HEK293 (cell line): ENCODE measurements around the gene MAPK11.

Experiments
- CTCF ChIA-PET: fragments of 350-600 bp; formaldehyde crosslinking; extraction: SDS; loops from one replicate; lab custom pipeline; 2021; ENCODE audit warnings: antibody characterized with exemption; lab: Yijun Ruan, JAX
- POLR2A ChIA-PET: fragments of 300-600 bp; formaldehyde crosslinking; extraction: SDS; loops from one replicate; lab custom pipeline; 2020; ENCODE audit warnings: antibody characterized with exemption, inconsistent platforms; lab: Yijun Ruan, JAX
- H3K27ac ChIP-seq: fragments of 200-500 bp; sonication (Bioruptor generic); 2 replicates; pipeline ENCODE4 v1.5.1; 2014; ENCODE audit warnings: low read depth, low read length, control low read depth, inconsistent platforms; ENCODE audit errors: extremely low read depth
- H3K36me3 ChIP-seq, 2 experiments: fragments of 200-500 bp in 1 of 2; sonication (Bioruptor generic) in 1 of 2; 1 replicate in 1 of 2; 2 replicates in 1 of 2; pipeline ENCODE4 v1.5.1; 2014 to 2017; ENCODE audit warnings: inconsistent platforms in 2 of 2, low read length in 2 of 2; ENCODE audit not compliant: control insufficient read depth in 2 of 2, insufficient read depth in 1 of 2
- H3K4me1 ChIP-seq: fragments of 200-500 bp; sonication (Bioruptor generic); 2 replicates; pipeline ENCODE4 v1.5.1; 2014; ENCODE audit warnings: mild to moderate bottlenecking, low read length, inconsistent platforms; ENCODE audit not compliant: control insufficient read depth, insufficient read depth
- H3K4me3 ChIP-seq: 2 replicates; pipeline ENCODE4 v1.5.1; 2011; ENCODE audit warnings: low read depth, mild to moderate bottlenecking, control low read depth, low read length, moderate library complexity
- H3K9me3 ChIP-seq: fragments of 200-500 bp; sonication (Bioruptor generic); 2 replicates; pipeline ENCODE4 v1.5.1; 2014; ENCODE audit warnings: low read depth, low read length, inconsistent platforms; ENCODE audit not compliant: control insufficient read depth, insufficient read depth
- EGR2 ChIP-seq: fragments of 450-650 bp; formaldehyde crosslinking; IDR thresholded peaks from 2 replicates; pipeline ENCODE4 v1.5.1; 2016; ENCODE audit warnings: low read depth, missing biosample characterization, missing genetic modification characterization
- OSR2 ChIP-seq: fragments of 450-650 bp; formaldehyde crosslinking; IDR thresholded peaks from 2 replicates; pipeline ENCODE4 v1.5.1; 2016; ENCODE audit warnings: missing biosample characterization, missing genetic modification characterization
- SCRT1 ChIP-seq: fragments of 450-650 bp; formaldehyde crosslinking; IDR thresholded peaks from 2 replicates; pipeline ENCODE4 v1.5.1; 2016; ENCODE audit warnings: missing biosample characterization, missing genetic modification characterization, borderline replicate concordance
- SP3 ChIP-seq: fragments of 450-650 bp; formaldehyde crosslinking; IDR thresholded peaks from 2 replicates; pipeline ENCODE4 v1.5.1; 2016; ENCODE audit warnings: missing biosample characterization, missing genetic modification characterization
- ZBTB8A ChIP-seq: fragments of 450-650 bp; formaldehyde crosslinking; IDR thresholded peaks from 2 replicates; pipeline ENCODE4 v1.5.1; 2016; ENCODE audit warnings: missing biosample characterization, missing genetic modification characterization
- ZFP37 ChIP-seq: fragments of 450-650 bp; formaldehyde crosslinking; IDR thresholded peaks from 2 replicates; pipeline ENCODE4 v1.5.1; 2016; ENCODE audit warnings: missing biosample characterization, missing genetic modification characterization
- ZNF138 ChIP-seq: fragments of 450-650 bp; formaldehyde crosslinking; IDR thresholded peaks from 2 replicates; pipeline ENCODE4 v1.5.1; 2016; ENCODE audit warnings: missing biosample characterization, missing genetic modification characterization, borderline replicate concordance
- ZNF146 ChIP-seq: fragments of 450-650 bp; formaldehyde crosslinking; IDR thresholded peaks from 2 replicates; pipeline ENCODE4 v1.5.1; 2016; ENCODE audit warnings: missing biosample characterization, missing genetic modification characterization
- ZNF184 ChIP-seq: fragments of 450-650 bp; IDR thresholded peaks from 2 replicates; pipeline ENCODE4 v1.5.1; 2018; ENCODE audit warnings: missing biosample characterization, mild to moderate bottlenecking, missing genetic modification characterization
- ZNF223 ChIP-seq: fragments of 450-650 bp; formaldehyde crosslinking; IDR thresholded peaks from 2 replicates; pipeline ENCODE4 v1.5.1; 2016; ENCODE audit warnings: missing biosample characterization, missing genetic modification characterization
- ZNF404 ChIP-seq: fragments of 450-650 bp; formaldehyde crosslinking; IDR thresholded peaks from 2 replicates; pipeline ENCODE4 v1.5.1; 2017; ENCODE audit warnings: missing biosample characterization, missing genetic modification characterization
- ZNF544 ChIP-seq: fragments of 450-650 bp; formaldehyde crosslinking; IDR thresholded peaks from 2 replicates; pipeline ENCODE4 v1.5.0; 2017; ENCODE audit warnings: missing biosample characterization, missing genetic modification characterization
- ZNF623 ChIP-seq: fragments of 450-650 bp; formaldehyde crosslinking; IDR thresholded peaks from 2 replicates; pipeline ENCODE4 v1.5.1; 2016; ENCODE audit warnings: missing biosample characterization, missing genetic modification characterization
- ZNF664 ChIP-seq: fragments of 450-650 bp; formaldehyde crosslinking; IDR thresholded peaks from 2 replicates; pipeline ENCODE4 v1.5.1; 2016; ENCODE audit warnings: missing biosample characterization, missing genetic modification characterization
- ZNF777 ChIP-seq: fragments of 450-650 bp; formaldehyde crosslinking; IDR thresholded peaks from 2 replicates; pipeline ENCODE4 v1.5.1; 2017; ENCODE audit warnings: missing biosample characterization, missing genetic modification characterization, borderline replicate concordance
- ZNF837 ChIP-seq: fragments of 450-650 bp; formaldehyde crosslinking; IDR thresholded peaks from 2 replicates; pipeline ENCODE4 v1.5.1; 2016; ENCODE audit warnings: missing biosample characterization, missing genetic modification characterization
- TF ChIP-seq, protein P1 (sequence below): fragments of 450-650 bp; formaldehyde crosslinking; IDR thresholded peaks from 2 replicates; pipeline ENCODE4 v1.5.1; 2017; ENCODE audit warnings: missing biosample characterization, missing genetic modification characterization
- TF ChIP-seq, protein P2 (sequence below): fragments of 450-650 bp; formaldehyde crosslinking; IDR thresholded peaks from 2 replicates; pipeline ENCODE4 v1.5.1; 2016; ENCODE audit warnings: missing biosample characterization, missing genetic modification characterization, borderline replicate concordance

The MAPK11 gene

DNA sequence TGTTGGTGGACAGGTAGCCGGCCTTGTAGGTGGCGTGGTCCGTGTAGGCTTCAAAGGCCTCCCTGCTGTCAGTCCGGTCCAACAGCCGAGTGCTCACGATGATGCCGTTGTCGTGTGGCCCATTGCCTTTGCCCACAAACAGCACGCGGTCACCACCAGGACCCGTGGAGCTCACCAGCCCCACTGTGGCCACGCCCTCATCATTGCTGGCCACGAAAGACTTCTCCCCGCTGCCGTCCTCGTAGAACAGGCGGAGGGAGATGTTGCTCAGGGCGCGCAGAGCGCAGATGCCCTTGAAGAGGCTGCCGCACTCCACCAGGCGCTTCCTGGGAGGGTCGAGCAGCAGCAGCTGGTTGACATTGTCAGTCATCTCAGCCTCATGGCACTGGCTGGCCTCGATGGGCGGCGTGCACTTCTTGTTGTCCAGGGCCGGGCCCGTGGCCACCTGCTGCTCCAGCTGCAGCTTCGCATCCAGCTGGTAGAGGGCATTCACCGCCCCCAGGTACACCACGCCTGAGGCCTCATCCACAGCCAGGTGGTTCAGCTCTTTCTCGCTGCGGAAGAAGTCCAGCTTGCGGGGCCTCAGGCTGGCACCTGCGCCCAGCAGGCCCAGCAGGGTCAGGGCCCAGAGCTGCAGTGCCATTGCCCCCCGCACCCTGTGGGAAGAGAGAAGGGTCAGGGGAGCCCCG is 19.9 kb upstream of the MAPK11 start (continued):
- no peak for TF ChIP-seq ZNF223 (tag by site-specific recombination)
- no peak for TF ChIP-seq ZNF184 (tag by site-specific recombination)
- TF ChIP-seq ZNF623 (tag by site-specific recombination) = no peak
- no peak for TF ChIP-seq ZNF138
- no peak for TF ChIP-seq ZNF777 (tag by site-specific recombination)
- TF ChIP-seq, protein P1, sequence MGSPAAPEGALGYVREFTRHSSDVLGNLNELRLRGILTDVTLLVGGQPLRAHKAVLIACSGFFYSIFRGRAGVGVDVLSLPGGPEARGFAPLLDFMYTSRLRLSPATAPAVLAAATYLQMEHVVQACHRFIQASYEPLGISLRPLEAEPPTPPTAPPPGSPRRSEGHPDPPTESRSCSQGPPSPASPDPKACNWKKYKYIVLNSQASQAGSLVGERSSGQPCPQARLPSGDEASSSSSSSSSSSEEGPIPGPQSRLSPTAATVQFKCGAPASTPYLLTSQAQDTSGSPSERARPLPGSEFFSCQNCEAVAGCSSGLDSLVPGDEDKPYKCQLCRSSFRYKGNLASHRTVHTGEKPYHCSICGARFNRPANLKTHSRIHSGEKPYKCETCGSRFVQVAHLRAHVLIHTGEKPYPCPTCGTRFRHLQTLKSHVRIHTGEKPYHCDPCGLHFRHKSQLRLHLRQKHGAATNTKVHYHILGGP (tag by site-specific recombination) = no peak
- TF ChIP-seq EGR2 (tag by site-specific recombination) = no peak
- TF ChIP-seq, all 188 proteins: peak for 0

DNA sequence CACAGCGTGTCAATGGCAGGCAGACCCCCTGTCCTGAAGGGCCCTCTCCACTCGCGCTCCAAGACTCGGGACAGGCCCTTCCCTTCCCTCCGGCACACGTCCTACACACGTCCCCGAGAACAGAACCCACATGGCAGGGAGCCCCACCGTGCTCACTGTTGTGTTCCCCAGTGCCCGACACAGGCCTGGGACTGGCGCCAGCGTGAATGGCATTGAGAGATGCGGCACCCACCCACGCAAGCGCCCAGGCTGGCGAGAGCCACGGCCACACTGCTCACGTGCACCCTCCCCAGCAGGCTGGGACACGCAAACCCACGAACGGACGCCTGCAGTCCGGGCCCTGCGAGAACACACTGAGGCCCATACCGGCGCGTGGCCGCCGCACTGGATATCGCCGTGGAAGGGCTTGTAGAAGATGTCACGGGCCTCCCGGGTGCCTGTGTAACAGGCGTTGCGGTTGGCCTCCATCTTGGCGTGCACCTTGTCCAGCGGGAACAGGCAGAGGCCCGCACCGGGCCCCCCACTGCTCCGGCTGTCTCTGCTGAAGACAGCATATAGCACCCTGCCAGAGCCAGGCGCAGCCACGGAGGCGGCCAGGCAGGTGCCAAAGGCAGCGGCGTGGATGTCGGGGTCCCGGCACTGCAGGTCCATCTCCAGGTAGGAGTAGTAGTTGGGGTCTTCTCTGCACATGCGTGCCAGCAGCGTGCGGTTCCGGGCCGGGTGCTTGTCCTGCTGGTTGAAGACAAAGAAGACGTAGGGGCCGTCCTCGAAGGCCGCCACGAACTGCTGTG is 19.2 kb upstream of the MAPK11 start:
- no peaks in the 10 kb centered on the region for H3K9me3 ChIP-seq
- H3K36me3 ChIP-seq = peaks cover 0 to 86% of the 10 kb centered on the region in 2 experiments; a peak in 1 of 3 replicates
- no peak overlapping the region for H3K4me3 ChIP-seq
- ChIA-PET POLR2A (no interaction called here), CTCF (interaction anchor here (1.0 kb wide), 1 partner anchor 13 kb away, joined by 4 read pairs; no protein-coding TSS in a partner anchor)
- TF ChIP-seq SP3 (tag by site-specific recombination) = no peak
- TF ChIP-seq ZNF146 (tag by site-specific recombination) = no peak
- no peak for TF ChIP-seq SCRT1 (tag by site-specific recombination)
- TF ChIP-seq ZFP37 (tag by site-specific recombination) = no peak
- no peak for TF ChIP-seq ZNF837
- TF ChIP-seq, protein P2, sequence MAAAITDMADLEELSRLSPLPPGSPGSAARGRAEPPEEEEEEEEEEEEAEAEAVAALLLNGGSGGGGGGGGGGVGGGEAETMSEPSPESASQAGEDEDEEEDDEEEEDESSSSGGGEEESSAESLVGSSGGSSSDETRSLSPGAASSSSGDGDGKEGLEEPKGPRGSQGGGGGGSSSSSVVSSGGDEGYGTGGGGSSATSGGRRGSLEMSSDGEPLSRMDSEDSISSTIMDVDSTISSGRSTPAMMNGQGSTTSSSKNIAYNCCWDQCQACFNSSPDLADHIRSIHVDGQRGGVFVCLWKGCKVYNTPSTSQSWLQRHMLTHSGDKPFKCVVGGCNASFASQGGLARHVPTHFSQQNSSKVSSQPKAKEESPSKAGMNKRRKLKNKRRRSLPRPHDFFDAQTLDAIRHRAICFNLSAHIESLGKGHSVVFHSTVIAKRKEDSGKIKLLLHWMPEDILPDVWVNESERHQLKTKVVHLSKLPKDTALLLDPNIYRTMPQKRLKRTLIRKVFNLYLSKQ (tag by site-specific recombination) = no peak
- no peak for TF ChIP-seq OSR2
- TF ChIP-seq ZBTB8A (tag by site-specific recombination) = no peak
- no peaks in the 10 kb centered on the region for H3K4me1 ChIP-seq
- H3K27ac ChIP-seq = no peak overlapping the region

DNA sequence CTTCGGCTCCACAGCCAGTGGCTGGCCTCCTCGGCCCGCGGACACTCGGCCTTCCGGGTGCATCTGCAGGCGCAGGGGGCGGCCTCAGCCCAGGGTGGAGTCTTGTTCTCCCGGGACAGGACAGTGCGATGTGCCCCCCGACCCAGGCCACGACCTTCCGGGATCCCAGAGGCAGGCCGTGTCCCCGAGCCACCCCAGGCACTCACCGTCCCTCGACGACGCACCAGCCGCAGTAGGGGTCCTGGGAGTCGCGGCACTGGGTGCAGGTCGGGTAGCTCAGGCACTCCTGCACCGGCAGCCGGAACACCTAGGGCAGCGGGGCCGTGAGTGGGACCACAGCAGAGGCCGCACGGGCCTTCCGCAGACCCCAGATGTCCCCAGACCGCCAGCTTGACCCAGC is 17.6 kb upstream of the MAPK11 start:
- no peak for TF ChIP-seq ZNF404
- TF ChIP-seq ZNF664 = no peak
- no peak for TF ChIP-seq ZNF544 (tag by site-specific recombination)
- TF ChIP-seq SP3 (tag by site-specific recombination) = no peak
- Histone ChIP-seq H3K27ac (no peak overlapping the region), H3K36me3 (peaks cover 0 to 89% of the 10 kb centered on the region in 2 experiments; a peak in 1 of 3 replicates), H3K4me1 (no peaks in the 10 kb centered on the region), H3K9me3 (no peaks in the 10 kb centered on the region), H3K4me3 (no peak overlapping the region)
- POLR2A ChIA-PET = interaction anchor here (0.6 to 1.2 kb wide), 3 partner anchors 12 to 305 kb away, joined by 3 to 6 read pairs (median 3); partner anchors contain the start of gene PLXNB2
- CTCF ChIA-PET = interaction anchor here (1.2 kb wide), 1 partner anchor 54 kb away, joined by 5 read pairs; no protein-coding TSS in a partner anchor
